SK-N-SH (cell line): Measurements from ENCODE around the gene MED14. TPM values are rescaled to one million over a fixed set of nuclear protein-coding genes. Genes with fewer than 3 reads are reported as not detected.

Source experiments
- CTCF ChIA-PET: fragments of 300-600, 350-600 bp; formaldehyde crosslinking; extraction: SDS; loops from one replicate; lab custom pipeline; 2021; lab: Yijun Ruan, JAX
- POLR2A ChIA-PET: fragments of 350-600 bp; sonication (Branson Sonifier 250); formaldehyde crosslinking; extraction: SDS; loops from one replicate; lab custom pipeline; 2020; ENCODE audit warnings: antibody characterized with exemption, inconsistent platforms; lab: Yijun Ruan, JAX
- DNase-seq: peaks from one replicate; pipeline ENCODE4 v3.0.0; 2012
- H2AFZ ChIP-seq: fragments of 200-600 bp; sonication (generic); 2 replicates; pipeline ENCODE4 v1.8.1; 2016; ENCODE audit warnings: antibody characterized with exemption, mild to moderate bottlenecking, low read depth
- H3F3A ChIP-seq: fragments of 200-600 bp; sonication (generic); replicated peaks from 2 replicates; pipeline ENCODE3; 2016; ENCODE audit warnings: antibody characterized with exemption, mild to moderate bottlenecking; ENCODE audit not compliant: insufficient read depth
- H3K27ac ChIP-seq, 2 experiments: fragments of 200-500 bp in 1 of 2; fragments of 200-600 bp in 1 of 2; sonication (Bioruptor generic) in 1 of 2; sonication (generic), shearing (Covaris generic) in 1 of 2; 2 replicates each; pipeline versions ENCODE4 v1.5.1 to v1.6.1; 2014 to 2016; ENCODE audit warnings: low read depth in 2 of 2, inconsistent platforms in 1 of 2, low read length in 1 of 2, mild to moderate bottlenecking in 1 of 2, mixed read lengths in 1 of 2
- H3K27me3 ChIP-seq: fragments of 200-600 bp; sonication (generic), shearing (Covaris generic); 2 replicates; pipeline ENCODE4 v1.6.1; 2016; ENCODE audit warnings: mixed run types; ENCODE audit not compliant: insufficient read depth
- H3K36me3 ChIP-seq, 2 experiments: fragments of 200-500 bp in 1 of 2; fragments of 200-600 bp in 1 of 2; sonication (Bioruptor generic) in 1 of 2; sonication (generic) in 1 of 2; replicated peaks in 1 of 2; 2 replicates each; pipeline versions ENCODE3 to v1.5.1; 2014 to 2016; ENCODE audit warnings: low read length in 1 of 2, mild to moderate bottlenecking in 1 of 2; ENCODE audit not compliant: insufficient read depth in 2 of 2, control insufficient read depth in 1 of 2
- H3K4me1 ChIP-seq, 2 experiments: fragments of 200-500 bp in 1 of 2; fragments of 200-600 bp in 1 of 2; sonication (Bioruptor generic) in 1 of 2; sonication (generic), shearing (Covaris generic) in 1 of 2; 2 replicates each; pipeline versions ENCODE4 v1.5.1 to v1.6.1; 2014 to 2016; ENCODE audit warnings: low read depth in 1 of 2, low read length in 1 of 2, mixed run types in 1 of 2; ENCODE audit not compliant: insufficient read depth in 2 of 2, control insufficient read depth in 1 of 2
- H3K4me2 ChIP-seq: fragments of 200-600 bp; sonication (generic), shearing (Covaris generic); 2 replicates; pipeline ENCODE4 v1.6.1; 2017; ENCODE audit warnings: mixed run types
- H3K4me3 ChIP-seq, 2 experiments: fragments of 200-500 bp in 1 of 2; fragments of 200-600 bp in 1 of 2; sonication (Bioruptor generic) in 1 of 2; sonication (generic), shearing (Covaris generic) in 1 of 2; 2 replicates each; pipeline versions ENCODE4 v1.5.1 to v1.8.1; 2014 to 2016; ENCODE audit warnings: low read depth in 2 of 2, inconsistent platforms in 1 of 2, low read length in 1 of 2, mild to moderate bottlenecking in 1 of 2, mixed read lengths in 1 of 2, moderate library complexity in 1 of 2
- H3K79me2 ChIP-seq: fragments of 200-600 bp; sonication (generic); 2 replicates; pipeline ENCODE4 v1.8.1; 2017; ENCODE audit warnings: mild to moderate bottlenecking; ENCODE audit not compliant: insufficient read depth
- H3K9ac ChIP-seq: fragments of 200-600 bp; sonication (generic); 2 replicates; pipeline ENCODE4 v1.6.1; 2017; ENCODE audit warnings: mixed run types
- H3K9me2 ChIP-seq: fragments of 200-600 bp; sonication (generic); 2 replicates; pipeline ENCODE4 v1.6.1; 2017; ENCODE audit warnings: mixed run types
- H3K9me3 ChIP-seq: fragments of 200-600 bp; sonication (generic); 2 replicates; pipeline ENCODE4 v1.6.1; 2017; ENCODE audit warnings: mixed run types, mild to moderate bottlenecking, moderate library complexity
- H4K20me1 ChIP-seq: fragments of 200-600 bp; sonication (generic); 2 replicates; pipeline ENCODE4 v1.6.1; 2017; ENCODE audit warnings: mild to moderate bottlenecking, mixed run types; ENCODE audit not compliant: insufficient read depth
- CHD2 ChIP-seq: fragments of 150-350 bp; IDR thresholded peaks from 2 replicates; pipeline ENCODE4 v1.6.1; 2018; ENCODE audit warnings: low read length; ENCODE audit not compliant: partially characterized antibody
- ELF1 ChIP-seq: IDR thresholded peaks from 2 replicates; pipeline ENCODE4 v1.4.0; 2012
- EP300 ChIP-seq, 2 experiments: IDR thresholded peaks; 2 replicates each; pipeline versions ENCODE4 v1.4.0 to v1.6.1; 2012; ENCODE audit warnings: borderline replicate concordance in 1 of 2, low read depth in 1 of 2, low read length in 1 of 2
- FOSL2 ChIP-seq: IDR thresholded peaks from 2 replicates; pipeline ENCODE4 v1.4.0; 2012; ENCODE audit warnings: low read depth, mild to moderate bottlenecking, moderate library complexity, borderline replicate concordance
- FOXJ3 ChIP-seq: sonication (generic); formaldehyde crosslinking; IDR thresholded peaks from 2 replicates; pipeline ENCODE4 v1.5.1; 2020; ENCODE audit warnings: mild to moderate bottlenecking, missing genetic modification reagents
- FOXM1 ChIP-seq: IDR thresholded peaks from 2 replicates; pipeline ENCODE4 v1.4.0; 2012; ENCODE audit warnings: low read depth, mild to moderate bottlenecking
- GABPA ChIP-seq: IDR thresholded peaks from 2 replicates; pipeline ENCODE4 v1.4.0; 2012; ENCODE audit warnings: low read depth, mild to moderate bottlenecking
- GATA2 ChIP-seq: sonication (generic); formaldehyde crosslinking; IDR thresholded peaks from 2 replicates; pipeline ENCODE4 v1.5.0; 2020; ENCODE audit warnings: mild to moderate bottlenecking, missing genetic modification reagents
- JUND ChIP-seq: IDR thresholded peaks from 2 replicates; pipeline ENCODE4 v1.4.0; 2012
- MXI1 ChIP-seq: IDR thresholded peaks from 2 replicates; pipeline ENCODE4 v1.6.1; 2012; ENCODE audit warnings: mild to moderate bottlenecking, low read depth, low read length, improper control_type of control experiment
- NRF1 ChIP-seq: IDR thresholded peaks from 2 replicates; pipeline ENCODE4 v1.6.1; 2012; ENCODE audit warnings: low read depth, mild to moderate bottlenecking, low read length
- POLR2AphosphoS5 ChIP-seq: IDR thresholded peaks from 2 replicates; pipeline ENCODE4 v1.6.1; 2012; ENCODE audit warnings: low read depth, low read length
- RAD21 ChIP-seq: IDR thresholded peaks from 2 replicates; pipeline ENCODE4 v1.6.1; 2012; ENCODE audit warnings: mild to moderate bottlenecking, low read length
- RXRA ChIP-seq: IDR thresholded peaks from 2 replicates; pipeline ENCODE4 v1.4.0; 2012; ENCODE audit warnings: low read depth, mild to moderate bottlenecking, borderline replicate concordance
- SIN3A ChIP-seq: IDR thresholded peaks from 2 replicates; pipeline ENCODE4 v1.6.1; 2012; ENCODE audit warnings: low read depth, mild to moderate bottlenecking, low read length, moderate library complexity, borderline replicate concordance
- TCF12 ChIP-seq: IDR thresholded peaks from 2 replicates; pipeline ENCODE4 v1.4.0; 2012
- TEAD4 ChIP-seq: IDR thresholded peaks from 2 replicates; pipeline ENCODE4 v1.4.0; 2012; ENCODE audit warnings: mild to moderate bottlenecking, borderline replicate concordance; ENCODE audit not compliant: insufficient read depth
- USF1 ChIP-seq: IDR thresholded peaks from 2 replicates; pipeline ENCODE4 v1.4.0; 2012; ENCODE audit warnings: low read depth, borderline replicate concordance
- YY1 ChIP-seq: IDR thresholded peaks from 2 replicates; pipeline ENCODE4 v1.4.0; 2012; ENCODE audit warnings: low read depth, mild to moderate bottlenecking
- WGBS: methylation state at CpG from one replicate; pipeline ENCODE4 v1.1.6; 2017; ENCODE audit warnings: low lambda C conversion rate; 5-methylcytosine and 5-hydroxymethylcytosine counted together
- polyA plus RNA-seq, 3 experiments: library from polyadenylated mRNA; depleted of rRNA; stranded (reverse); fragments of >200 nt; gene quantifications; 2 replicates each; pipeline ENCODE4 v1.2.3, GENCODE V29; 2012
- TF ChIP-seq, protein P1 (sequence below): fragments of 200-600 bp; sonication (generic); IDR thresholded peaks from 2 replicates; pipeline ENCODE4 v1.6.1; 2017; ENCODE audit warnings: antibody characterized with exemption, mild to moderate bottlenecking, moderate library complexity
- TF ChIP-seq, protein P2 (sequence below): fragments of 150-350 bp; IDR thresholded peaks from 2 replicates; pipeline ENCODE4 v1.6.1; 2016; ENCODE audit warnings: mild to moderate bottlenecking, low read depth, low read length
- TF ChIP-seq, protein P3 (sequence below): IDR thresholded peaks from 2 replicates; pipeline ENCODE4; 2012
- TF ChIP-seq, protein P4 (sequence below): fragments of 150-350 bp; IDR thresholded peaks from 2 replicates; pipeline ENCODE4 v1.6.1; 2017; ENCODE audit warnings: antibody characterized with exemption, low read length, low read depth, borderline replicate concordance

The MED14 gene
- 24.5 and 25.6 TPM in 2 replicates for polyA plus RNA-seq (2012; rRNA removed)
- polyA plus RNA-seq (2012; cell fraction: cytosol; rRNA removed): 21.1 and 23.4 TPM in 2 replicates
- 39.3 and 64.9 TPM in 2 replicates for polyA plus RNA-seq (2012; cell fraction: nucleus; rRNA removed)

GRCh38 chrX:40735325-40736169 lies at the start of gene MED14:
MED14 (minus strand) TSS chrX:40735542; CDS start chrX:40735412, 130 bp downstream.
- H3K9ac ChIP-seq: peak within 1 kb of the TSS; percentile 88
- POLR2A ChIA-PET: interaction anchor here (0.6 to 1.2 kb wide), 3 partner anchors 57 to 192 kb away, joined by 3 to 4 read pairs (median 3); partner anchors contain the start of gene CXorf38
- 2% methylated on average over 14 of the region's 88 CpGs for whole genome bisulfite sequencing
- TF ChIP-seq SIN3A (peak; percentile 62; the same call in 1 of the 2 replicates), CHD2 (no peak), TCF12 (no peak; the same call in 1 of the 2 replicates), JUND (no peak), RAD21 (peak; percentile 16; the same call in 1 of the 2 replicates), TEAD4 (no peak), USF1 (no peak), GATA2 (CRISPR knock-in tag) (no peak), FOXM1 (no peak), FOXJ3 (no peak), POLR2AphosphoS5 (peak; percentile 65; the same call in 1 of the 2 replicates), MXI1 (no peak; the same call in 1 of the 2 replicates), ELF1 (peak; percentile 69), RXRA (no peak), EP300 (IDR thresholded peaks at IDR 0.05; ENCODE audit: borderline replicate concordance in 1 of 2, low read depth in 1 of 2, low read length in 1 of 2) (no peak), NRF1 (no peak), YY1 (0 out of 2 replicates have a peak, but pooled peaks have one; percentile 18), GABPA (peak; percentile 74), FOSL2 (no peak)
- TF ChIP-seq, protein P1, sequence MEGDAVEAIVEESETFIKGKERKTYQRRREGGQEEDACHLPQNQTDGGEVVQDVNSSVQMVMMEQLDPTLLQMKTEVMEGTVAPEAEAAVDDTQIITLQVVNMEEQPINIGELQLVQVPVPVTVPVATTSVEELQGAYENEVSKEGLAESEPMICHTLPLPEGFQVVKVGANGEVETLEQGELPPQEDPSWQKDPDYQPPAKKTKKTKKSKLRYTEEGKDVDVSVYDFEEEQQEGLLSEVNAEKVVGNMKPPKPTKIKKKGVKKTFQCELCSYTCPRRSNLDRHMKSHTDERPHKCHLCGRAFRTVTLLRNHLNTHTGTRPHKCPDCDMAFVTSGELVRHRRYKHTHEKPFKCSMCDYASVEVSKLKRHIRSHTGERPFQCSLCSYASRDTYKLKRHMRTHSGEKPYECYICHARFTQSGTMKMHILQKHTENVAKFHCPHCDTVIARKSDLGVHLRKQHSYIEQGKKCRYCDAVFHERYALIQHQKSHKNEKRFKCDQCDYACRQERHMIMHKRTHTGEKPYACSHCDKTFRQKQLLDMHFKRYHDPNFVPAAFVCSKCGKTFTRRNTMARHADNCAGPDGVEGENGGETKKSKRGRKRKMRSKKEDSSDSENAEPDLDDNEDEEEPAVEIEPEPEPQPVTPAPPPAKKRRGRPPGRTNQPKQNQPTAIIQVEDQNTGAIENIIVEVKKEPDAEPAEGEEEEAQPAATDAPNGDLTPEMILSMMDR: peak; percentile 57
- TF ChIP-seq, protein P2, sequence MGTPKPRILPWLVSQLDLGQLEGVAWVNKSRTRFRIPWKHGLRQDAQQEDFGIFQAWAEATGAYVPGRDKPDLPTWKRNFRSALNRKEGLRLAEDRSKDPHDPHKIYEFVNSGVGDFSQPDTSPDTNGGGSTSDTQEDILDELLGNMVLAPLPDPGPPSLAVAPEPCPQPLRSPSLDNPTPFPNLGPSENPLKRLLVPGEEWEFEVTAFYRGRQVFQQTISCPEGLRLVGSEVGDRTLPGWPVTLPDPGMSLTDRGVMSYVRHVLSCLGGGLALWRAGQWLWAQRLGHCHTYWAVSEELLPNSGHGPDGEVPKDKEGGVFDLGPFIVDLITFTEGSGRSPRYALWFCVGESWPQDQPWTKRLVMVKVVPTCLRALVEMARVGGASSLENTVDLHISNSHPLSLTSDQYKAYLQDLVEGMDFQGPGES: no peak
- TF ChIP-seq, protein P3, sequence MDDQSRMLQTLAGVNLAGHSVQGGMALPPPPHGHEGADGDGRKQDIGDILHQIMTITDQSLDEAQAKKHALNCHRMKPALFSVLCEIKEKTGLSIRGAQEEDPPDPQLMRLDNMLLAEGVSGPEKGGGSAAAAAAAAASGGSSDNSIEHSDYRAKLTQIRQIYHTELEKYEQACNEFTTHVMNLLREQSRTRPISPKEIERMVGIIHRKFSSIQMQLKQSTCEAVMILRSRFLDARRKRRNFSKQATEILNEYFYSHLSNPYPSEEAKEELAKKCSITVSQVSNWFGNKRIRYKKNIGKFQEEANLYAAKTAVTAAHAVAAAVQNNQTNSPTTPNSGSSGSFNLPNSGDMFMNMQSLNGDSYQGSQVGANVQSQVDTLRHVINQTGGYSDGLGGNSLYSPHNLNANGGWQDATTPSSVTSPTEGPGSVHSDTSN: 0 out of 2 replicates have a peak, but pooled peaks have one; percentile 24
- TF ChIP-seq, protein P4, sequence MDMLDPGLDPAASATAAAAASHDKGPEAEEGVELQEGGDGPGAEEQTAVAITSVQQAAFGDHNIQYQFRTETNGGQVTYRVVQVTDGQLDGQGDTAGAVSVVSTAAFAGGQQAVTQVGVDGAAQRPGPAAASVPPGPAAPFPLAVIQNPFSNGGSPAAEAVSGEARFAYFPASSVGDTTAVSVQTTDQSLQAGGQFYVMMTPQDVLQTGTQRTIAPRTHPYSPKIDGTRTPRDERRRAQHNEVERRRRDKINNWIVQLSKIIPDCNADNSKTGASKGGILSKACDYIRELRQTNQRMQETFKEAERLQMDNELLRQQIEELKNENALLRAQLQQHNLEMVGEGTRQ: no peak

More at GRCh38 chrX:40735325-40736169, at the start of gene MED14:
- Histone ChIP-seq H3K4me1 (no peaks in the 10 kb centered on the region; a peak in 1 of 4 replicates), H3K79me2 (peaks cover 42% of the 10 kb centered on the region), H3K27ac (peak within 1 kb of the TSS; percentile 91 to 94), H3F3A (peaks cover 4% of the 10 kb centered on the region), H3K27me3 (no peaks in the 10 kb centered on the region), H3K9me2 (no peaks in the 10 kb centered on the region), H4K20me1 (peaks cover 21% of the 10 kb centered on the region), H3K36me3 (no peaks in the 10 kb centered on the region), H2AFZ (peak within 1 kb of the TSS; percentile 79), H3K4me2 (peak within 1 kb of the TSS; percentile 80), H3K4me3 (peak within 1 kb of the TSS; percentile 73 to 78), H3K9me3 (no peaks in the 10 kb centered on the region)
- DNase-seq: peak; percentile 90
- CTCF ChIA-PET: interaction anchor here (0.6 to 2.3 kb wide), 6 partner anchors 9 to 302 kb away, joined by 3 to 5 read pairs (median 3); no protein-coding TSS in a partner anchor
